ENCODE measurements around the gene JCAD. TPM values are rescaled to one million over a fixed set of nuclear protein-coding genes. Genes with fewer than 3 reads are reported as not detected.

Gene JCAD
- polyA plus RNA-seq, 4 donors, result 0.22 to 5.0 (median 2.2) TPM

- H3K27me3 ChIP-seq (ENCODE audit: control insufficient read depth in 3 of 3, insufficient read depth in 3 of 3, low read length in 3 of 3), result no peaks in the 10 kb centered on the region
- no peaks in the 10 kb centered on the region for H3K4me1 ChIP-seq (ENCODE audit: control insufficient read depth in 3 of 3, insufficient read depth in 2 of 3, low read depth in 1 of 3, low read length in 2 of 3)
- no peak overlapping the region for H3K4me3 ChIP-seq (ENCODE audit: low read depth in 1 of 3, low read length in 3 of 3)
- H3K36me3 ChIP-seq (ENCODE audit: control insufficient read depth in 3 of 3, insufficient read depth in 2 of 3, low read depth in 1 of 3, low read length in 3 of 3), result no peaks in the 10 kb centered on the region
- no peak for FAIRE-seq
- no peak for DNase-seq
- no peaks in the 10 kb centered on the region for H3K9me3 ChIP-seq (ENCODE audit: control insufficient read depth in 2 of 2, insufficient read depth in 1 of 2, low read depth in 1 of 2, low read length in 1 of 2)
- no peak overlapping the region for H3K27ac ChIP-seq (ENCODE audit: low read depth in 1 of 3, low read length in 2 of 3)
Measured at GRCh38 chr10:30019468-30019867, 39.9 kb downstream of the JCAD start.

DNA sequence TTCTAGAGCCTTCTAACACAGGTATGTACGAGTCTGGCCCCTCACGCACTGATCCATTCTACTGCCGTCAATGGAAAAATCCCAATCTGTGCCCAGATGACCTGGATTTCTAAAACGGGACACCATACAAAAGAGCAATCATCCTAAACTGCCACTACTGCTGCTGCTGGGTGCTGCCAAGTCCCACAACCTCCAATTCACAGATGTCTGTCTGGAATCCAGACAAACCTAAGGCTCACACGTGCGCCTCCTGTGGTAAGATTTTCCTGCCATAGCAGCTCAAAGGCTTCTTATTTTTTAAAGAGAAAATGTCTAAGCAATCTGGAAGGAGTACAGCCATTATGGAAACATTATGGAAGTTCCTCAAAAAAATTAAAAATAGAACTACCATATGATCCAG lies 40.9 kb downstream of the JCAD start:
- H3K4me1 ChIP-seq (ENCODE audit: control insufficient read depth in 3 of 3, insufficient read depth in 2 of 3, low read depth in 1 of 3, low read length in 2 of 3), result no peaks in the 10 kb centered on the region
- DNase-seq (no peak), FAIRE-seq (no peak)
- no peaks in the 10 kb centered on the region for H3K9me3 ChIP-seq (ENCODE audit: control insufficient read depth in 2 of 2, insufficient read depth in 1 of 2, low read depth in 1 of 2, low read length in 1 of 2)
- no peaks in the 10 kb centered on the region for H3K27me3 ChIP-seq (ENCODE audit: control insufficient read depth in 3 of 3, insufficient read depth in 3 of 3, low read length in 3 of 3)
- H3K36me3 ChIP-seq (ENCODE audit: control insufficient read depth in 3 of 3, insufficient read depth in 2 of 3, low read depth in 1 of 3, low read length in 3 of 3), result no peaks in the 10 kb centered on the region
- WGBS, 3 donors, result 82 to 88% (median 84%) methylated on average over 6 of the region's 6 CpGs
- no peak overlapping the region for H3K4me3 ChIP-seq (ENCODE audit: low read depth in 1 of 3, low read length in 3 of 3)
- H3K27ac ChIP-seq (ENCODE audit: low read depth in 1 of 3, low read length in 2 of 3), result no peak overlapping the region

DNA sequence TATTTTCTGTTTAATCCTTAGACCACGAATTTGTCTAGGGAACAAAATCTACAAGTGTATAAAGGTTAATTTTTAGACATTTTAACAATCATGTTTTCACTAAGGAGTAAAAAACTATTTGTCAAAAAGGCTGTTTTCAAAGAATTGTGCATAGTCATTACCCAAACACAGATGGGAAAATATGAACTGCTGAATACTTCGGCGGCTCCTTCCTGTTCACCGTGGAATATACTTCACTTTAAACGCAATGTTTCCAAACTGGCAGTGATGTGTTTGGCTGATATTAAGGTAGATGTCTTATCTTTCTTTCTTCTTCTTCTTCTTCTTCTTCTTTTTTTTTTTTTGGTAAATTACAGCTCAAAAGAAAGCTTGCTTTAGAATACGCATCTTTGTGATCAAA lies 41.4 kb downstream of the JCAD start:
- WGBS, 3 donors, result 75 to 86% (median 85%) methylated on average over 6 of the region's 6 CpGs
- H3K27ac ChIP-seq (ENCODE audit: low read depth in 1 of 3, low read length in 2 of 3), result no peak overlapping the region
- no peak for FAIRE-seq
- no peaks in the 10 kb centered on the region for H3K27me3 ChIP-seq (ENCODE audit: control insufficient read depth in 3 of 3, insufficient read depth in 3 of 3, low read length in 3 of 3)
- H3K36me3 ChIP-seq (ENCODE audit: control insufficient read depth in 3 of 3, insufficient read depth in 2 of 3, low read depth in 1 of 3, low read length in 3 of 3), result no peaks in the 10 kb centered on the region
- DNase-seq, result no peak
- H3K4me1 ChIP-seq (ENCODE audit: control insufficient read depth in 3 of 3, insufficient read depth in 2 of 3, low read depth in 1 of 3, low read length in 2 of 3), result no peaks in the 10 kb centered on the region
- H3K4me3 ChIP-seq (ENCODE audit: low read depth in 1 of 3, low read length in 3 of 3), result no peak overlapping the region
- H3K9me3 ChIP-seq (ENCODE audit: control insufficient read depth in 2 of 2, insufficient read depth in 1 of 2, low read depth in 1 of 2, low read length in 1 of 2), result no peaks in the 10 kb centered on the region

DNA sequence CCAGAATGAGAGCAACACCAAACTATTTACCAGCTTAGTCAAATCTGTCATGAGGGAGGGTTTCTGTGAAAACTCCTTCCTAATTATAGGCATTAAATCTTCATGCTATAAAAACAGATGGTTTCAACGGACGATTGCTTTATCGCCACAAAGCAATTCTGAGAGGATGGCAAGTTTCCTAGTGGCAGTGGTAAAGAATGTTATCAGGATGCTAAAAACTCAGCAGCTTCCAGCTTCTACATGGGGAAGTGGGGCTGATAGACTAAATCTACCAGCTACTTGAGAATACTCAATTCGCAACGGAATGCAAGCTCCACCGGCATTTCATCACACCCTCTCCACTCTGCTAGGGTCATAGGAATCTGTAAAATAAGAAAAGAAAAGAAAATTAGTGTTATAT lies 41.8 kb downstream of the JCAD start:
- WGBS, 3 donors, result 65 to 87% (median 83%) methylated on average over 6 of the region's 6 CpGs
- DNase-seq, result no peak
- FAIRE-seq, result no peak
- Histone ChIP-seq H3K4me1 (ENCODE audit: control insufficient read depth in 3 of 3, insufficient read depth in 2 of 3, low read depth in 1 of 3, low read length in 2 of 3) (no peaks in the 10 kb centered on the region), H3K9me3 (ENCODE audit: control insufficient read depth in 2 of 2, insufficient read depth in 1 of 2, low read depth in 1 of 2, low read length in 1 of 2) (no peaks in the 10 kb centered on the region), H3K36me3 (ENCODE audit: control insufficient read depth in 3 of 3, insufficient read depth in 2 of 3, low read depth in 1 of 3, low read length in 3 of 3) (no peaks in the 10 kb centered on the region), H3K27ac (ENCODE audit: low read depth in 1 of 3, low read length in 2 of 3) (no peak overlapping the region), H3K27me3 (ENCODE audit: control insufficient read depth in 3 of 3, insufficient read depth in 3 of 3, low read length in 3 of 3) (no peaks in the 10 kb centered on the region), H3K4me3 (ENCODE audit: low read depth in 1 of 3, low read length in 3 of 3) (no peak overlapping the region)

GRCh38 chr10:30014511-30014910 lies 44.9 kb downstream of the JCAD start:
- Histone ChIP-seq H3K9me3 (ENCODE audit: control insufficient read depth in 2 of 2, insufficient read depth in 1 of 2, low read depth in 1 of 2, low read length in 1 of 2) (no peaks in the 10 kb centered on the region), H3K36me3 (ENCODE audit: control insufficient read depth in 3 of 3, insufficient read depth in 2 of 3, low read depth in 1 of 3, low read length in 3 of 3) (no peaks in the 10 kb centered on the region), H3K27me3 (ENCODE audit: control insufficient read depth in 3 of 3, insufficient read depth in 3 of 3, low read length in 3 of 3) (no peaks in the 10 kb centered on the region), H3K4me1 (ENCODE audit: control insufficient read depth in 3 of 3, insufficient read depth in 2 of 3, low read depth in 1 of 3, low read length in 2 of 3) (no peaks in the 10 kb centered on the region), H3K4me3 (ENCODE audit: low read depth in 1 of 3, low read length in 3 of 3) (no peak overlapping the region), H3K27ac (ENCODE audit: low read depth in 1 of 3, low read length in 2 of 3) (no peak overlapping the region)
- DNase-seq, result no peak
- FAIRE-seq, result no peak
- WGBS, 3 donors, result 65 to 72% (median 68%) methylated on average over 8 of the region's 8 CpGs

DNA sequence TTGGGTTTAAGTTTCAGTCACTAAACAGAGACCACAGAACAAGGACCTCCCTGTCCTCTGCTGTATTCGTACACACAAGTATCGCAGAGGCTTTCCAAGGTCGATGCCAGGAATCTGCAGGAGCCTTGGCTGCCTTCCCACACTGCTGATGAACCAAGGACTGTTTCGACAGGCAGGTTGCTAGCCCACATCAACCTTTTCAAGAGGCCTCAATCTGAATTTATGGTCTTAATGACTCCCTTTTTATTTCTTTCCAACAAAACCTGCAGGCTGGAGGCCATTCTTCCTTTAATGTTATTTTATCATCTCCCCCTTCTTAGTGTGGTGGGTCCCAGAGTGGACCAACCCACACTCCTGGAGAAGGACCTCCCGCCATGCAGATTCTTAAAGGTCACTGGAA lies 45.6 kb downstream of the JCAD start:
- DNase-seq (no peak), FAIRE-seq (no peak)
- Histone ChIP-seq H3K4me1 (ENCODE audit: control insufficient read depth in 3 of 3, insufficient read depth in 2 of 3, low read depth in 1 of 3, low read length in 2 of 3) (no peaks in the 10 kb centered on the region), H3K36me3 (ENCODE audit: control insufficient read depth in 3 of 3, insufficient read depth in 2 of 3, low read depth in 1 of 3, low read length in 3 of 3) (no peaks in the 10 kb centered on the region), H3K9me3 (ENCODE audit: control insufficient read depth in 2 of 2, insufficient read depth in 1 of 2, low read depth in 1 of 2, low read length in 1 of 2) (no peaks in the 10 kb centered on the region), H3K27me3 (ENCODE audit: control insufficient read depth in 3 of 3, insufficient read depth in 3 of 3, low read length in 3 of 3) (no peaks in the 10 kb centered on the region), H3K27ac (ENCODE audit: low read depth in 1 of 3, low read length in 2 of 3) (no peak overlapping the region), H3K4me3 (ENCODE audit: low read depth in 1 of 3, low read length in 3 of 3) (no peak overlapping the region)
- WGBS, 3 donors, result 33 to 63% (median 38%) methylated on average over 5 of the region's 5 CpGs

- no peak overlapping the region for H3K27ac ChIP-seq (ENCODE audit: low read depth in 1 of 3, low read length in 2 of 3)
- no peaks in the 10 kb centered on the region for H3K36me3 ChIP-seq (ENCODE audit: control insufficient read depth in 3 of 3, insufficient read depth in 2 of 3, low read depth in 1 of 3, low read length in 3 of 3)
- DNase-seq (no peak), FAIRE-seq (no peak)
- H3K4me3 ChIP-seq (ENCODE audit: low read depth in 1 of 3, low read length in 3 of 3), result no peak overlapping the region
- no peaks in the 10 kb centered on the region for H3K4me1 ChIP-seq (ENCODE audit: control insufficient read depth in 3 of 3, insufficient read depth in 2 of 3, low read depth in 1 of 3, low read length in 2 of 3)
- peaks cover 0 to 3% of the 10 kb centered on the region in 2 donors for H3K9me3 ChIP-seq (ENCODE audit: control insufficient read depth in 2 of 2, insufficient read depth in 1 of 2, low read depth in 1 of 2, low read length in 1 of 2)
- 60 to 74% (median 63%) methylated on average over 4 of the region's 4 CpGs for WGBS, 3 donors
- no peaks in the 10 kb centered on the region for H3K27me3 ChIP-seq (ENCODE audit: control insufficient read depth in 3 of 3, insufficient read depth in 3 of 3, low read length in 3 of 3)
Measured at GRCh38 chr10:30011956-30012647, 47.3 kb downstream of the JCAD start.

DNA sequence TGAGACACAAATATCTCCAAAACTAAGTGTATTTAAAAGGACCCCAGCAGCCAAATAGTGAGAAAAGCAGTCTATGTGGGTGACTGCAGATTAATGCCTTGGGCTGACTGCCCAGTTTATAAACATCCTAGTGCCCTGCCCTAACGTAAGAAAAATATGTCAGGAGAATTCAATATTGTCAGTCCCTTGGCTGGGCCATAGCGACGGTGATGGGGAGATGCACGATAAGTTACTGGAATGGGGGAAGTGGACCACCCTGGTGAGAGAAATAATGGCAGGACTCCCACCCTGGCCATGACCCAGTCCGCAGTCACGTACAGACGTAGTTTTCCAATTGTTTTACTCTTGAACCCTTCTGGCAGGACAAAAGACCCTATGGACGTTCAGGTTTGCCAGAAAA lies 48.0 kb downstream of the JCAD start:
- FAIRE-seq, result no peak
- WGBS, 3 donors, result 68 to 87% (median 86%) methylated on average over 8 of the region's 8 CpGs
- no peak for DNase-seq

DNA sequence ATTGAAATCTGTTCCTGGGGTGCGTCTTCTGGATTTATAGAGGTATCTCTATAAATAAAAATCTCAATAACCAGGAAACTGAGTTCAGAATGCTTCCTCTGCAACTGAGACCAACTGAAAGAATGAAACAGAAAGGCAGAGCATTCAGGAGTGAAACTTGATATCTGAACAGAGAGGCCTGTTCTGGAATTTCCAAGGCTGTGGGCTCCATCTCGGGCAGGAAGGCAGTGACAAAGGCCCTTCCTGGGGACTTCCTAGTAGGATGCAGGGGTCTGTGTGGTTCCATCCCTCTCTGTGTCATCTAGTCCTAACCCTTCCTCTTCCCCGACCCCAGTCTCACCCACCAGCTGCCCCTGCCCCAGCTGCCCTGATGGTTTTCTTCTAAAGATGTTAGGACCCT lies 52.0 kb downstream of the JCAD start:
- peaks cover 0 to 3% of the 10 kb centered on the region in 2 donors for H3K9me3 ChIP-seq (ENCODE audit: control insufficient read depth in 2 of 2, insufficient read depth in 1 of 2, low read depth in 1 of 2, low read length in 1 of 2)
- H3K27me3 ChIP-seq (ENCODE audit: control insufficient read depth in 3 of 3, insufficient read depth in 3 of 3, low read length in 3 of 3), result no peaks in the 10 kb centered on the region
- no peak for FAIRE-seq
- H3K27ac ChIP-seq (ENCODE audit: low read depth in 1 of 3, low read length in 2 of 3), result no peak overlapping the region
- no peak for DNase-seq
- H3K36me3 ChIP-seq (ENCODE audit: control insufficient read depth in 3 of 3, insufficient read depth in 2 of 3, low read depth in 1 of 3, low read length in 3 of 3), result no peaks in the 10 kb centered on the region
- 50 to 64% (median 64%) methylated on average over 3 of the region's 3 CpGs for WGBS, 3 donors
- H3K4me1 ChIP-seq (ENCODE audit: control insufficient read depth in 3 of 3, insufficient read depth in 2 of 3, low read depth in 1 of 3, low read length in 2 of 3), result no peaks in the 10 kb centered on the region
- no peak overlapping the region for H3K4me3 ChIP-seq (ENCODE audit: low read depth in 1 of 3, low read length in 3 of 3)

More for the DNA sequence above, 48.0 kb downstream of the JCAD start:
- Histone ChIP-seq H3K36me3 (ENCODE audit: control insufficient read depth in 3 of 3, insufficient read depth in 2 of 3, low read depth in 1 of 3, low read length in 3 of 3) (no peaks in the 10 kb centered on the region), H3K4me1 (ENCODE audit: control insufficient read depth in 3 of 3, insufficient read depth in 2 of 3, low read depth in 1 of 3, low read length in 2 of 3) (no peaks in the 10 kb centered on the region), H3K27me3 (ENCODE audit: control insufficient read depth in 3 of 3, insufficient read depth in 3 of 3, low read length in 3 of 3) (no peaks in the 10 kb centered on the region), H3K4me3 (ENCODE audit: low read depth in 1 of 3, low read length in 3 of 3) (no peak overlapping the region), H3K9me3 (ENCODE audit: control insufficient read depth in 2 of 2, insufficient read depth in 1 of 2, low read depth in 1 of 2, low read length in 1 of 2) (peaks cover 0 to 3% of the 10 kb centered on the region in 2 donors), H3K27ac (ENCODE audit: low read depth in 1 of 3, low read length in 2 of 3) (no peak overlapping the region)

Measured in small intestine (tissue), 7 donors.